ENCODE measurements around the gene IGFL2. TPM values are rescaled to one million over a fixed set of nuclear protein-coding genes. Genes with fewer than 3 reads are reported as not detected.

IGFL2 gene
- total RNA-seq, 1 donor from 2014 or later = not detected

- H3K36me3 ChIP-seq (ENCODE audit: control insufficient read depth in 3 of 3, insufficient read depth in 3 of 3, low read length in 3 of 3) = no peaks in the 10 kb centered on the region
- H3K4me1 ChIP-seq (ENCODE audit: control insufficient read depth in 3 of 3, insufficient read depth in 3 of 3, low read length in 3 of 3) = no peaks in the 10 kb centered on the region
- no peak overlapping the region for H3K9ac ChIP-seq (ENCODE audit: low read depth in 1 of 3, low read length in 3 of 3)
- no peak overlapping the region for H3K27ac ChIP-seq (ENCODE audit: low read depth, low read length)
- H3K9me3 ChIP-seq (ENCODE audit: control insufficient read depth in 3 of 3, low read length in 3 of 3) = no peaks in the 10 kb centered on the region
- peaks cover 9 to 27% (median 9%) of the 10 kb centered on the region in 3 donors for H3K27me3 ChIP-seq (ENCODE audit: control insufficient read depth in 3 of 3, insufficient read depth in 3 of 3, low read length in 3 of 3)
- no peak overlapping the region for H3K4me3 ChIP-seq (ENCODE audit: low read length in 3 of 3)
Measured at GRCh38 chr19:46196410-46197124, 48.5 kb downstream of the IGFL2 start.

- H3K27me3 ChIP-seq (ENCODE audit: control insufficient read depth in 3 of 3, insufficient read depth in 3 of 3, low read length in 3 of 3) = peaks cover 9 to 27% (median 9%) of the 10 kb centered on the region in 3 donors
- H3K36me3 ChIP-seq (ENCODE audit: control insufficient read depth in 3 of 3, insufficient read depth in 3 of 3, low read length in 3 of 3) = no peaks in the 10 kb centered on the region
Measured at GRCh38 chr19:46197314-46198070, 49.5 kb downstream of the IGFL2 start.

GRCh38 chr19:46198756-46199155 lies 50.7 kb downstream of the IGFL2 start:
- Histone ChIP-seq H3K4me3 (ENCODE audit: low read length in 3 of 3) (no peak overlapping the region), H3K4me1 (ENCODE audit: control insufficient read depth in 3 of 3, insufficient read depth in 3 of 3, low read length in 3 of 3) (no peaks in the 10 kb centered on the region), H3K36me3 (ENCODE audit: control insufficient read depth in 3 of 3, insufficient read depth in 3 of 3, low read length in 3 of 3) (no peaks in the 10 kb centered on the region), H3K27me3 (ENCODE audit: control insufficient read depth in 3 of 3, insufficient read depth in 3 of 3, low read length in 3 of 3) (peaks cover 9 to 27% (median 9%) of the 10 kb centered on the region in 3 donors), H3K9me3 (ENCODE audit: control insufficient read depth in 3 of 3, low read length in 3 of 3) (no peaks in the 10 kb centered on the region), H3K27ac (ENCODE audit: low read depth, low read length) (no peak overlapping the region), H3K9ac (ENCODE audit: low read depth in 1 of 3, low read length in 3 of 3) (no peak overlapping the region)

More at GRCh38 chr19:46197314-46198070, 49.5 kb downstream of the IGFL2 start:
- H3K4me1 ChIP-seq (ENCODE audit: control insufficient read depth in 3 of 3, insufficient read depth in 3 of 3, low read length in 3 of 3) = no peaks in the 10 kb centered on the region
- no peaks in the 10 kb centered on the region for H3K9me3 ChIP-seq (ENCODE audit: control insufficient read depth in 3 of 3, low read length in 3 of 3)
- H3K27ac ChIP-seq (ENCODE audit: low read depth, low read length) = no peak overlapping the region
- H3K4me3 ChIP-seq (ENCODE audit: low read length in 3 of 3) = no peak overlapping the region
- no peak overlapping the region for H3K9ac ChIP-seq (ENCODE audit: low read depth in 1 of 3, low read length in 3 of 3)

- Histone ChIP-seq H3K27ac (ENCODE audit: low read depth, low read length) (no peak overlapping the region), H3K36me3 (ENCODE audit: control insufficient read depth in 3 of 3, insufficient read depth in 3 of 3, low read length in 3 of 3) (no peaks in the 10 kb centered on the region), H3K9me3 (ENCODE audit: control insufficient read depth in 3 of 3, low read length in 3 of 3) (no peaks in the 10 kb centered on the region), H3K4me1 (ENCODE audit: control insufficient read depth in 3 of 3, insufficient read depth in 3 of 3, low read length in 3 of 3) (peaks cover 8 to 16% (median 11%) of the 10 kb centered on the region in 3 donors), H3K27me3 (ENCODE audit: control insufficient read depth in 3 of 3, insufficient read depth in 3 of 3, low read length in 3 of 3) (peaks cover 3 to 16% (median 6%) of the 10 kb centered on the region in 3 donors), H3K9ac (ENCODE audit: low read depth in 1 of 3, low read length in 3 of 3) (no peak overlapping the region), H3K4me3 (ENCODE audit: low read length in 3 of 3) (no peak overlapping the region)
Measured at GRCh38 chr19:46201454-46202310, 53.6 kb downstream of the IGFL2 start.

GRCh38 chr19:46202426-46202825 lies 54.4 kb downstream of the IGFL2 start:
- no peaks in the 10 kb centered on the region for H3K36me3 ChIP-seq (ENCODE audit: control insufficient read depth in 3 of 3, insufficient read depth in 3 of 3, low read length in 3 of 3)
- H3K4me1 ChIP-seq (ENCODE audit: control insufficient read depth in 3 of 3, insufficient read depth in 3 of 3, low read length in 3 of 3) = peaks cover 9 to 21% (median 14%) of the 10 kb centered on the region in 3 donors
- H3K27ac ChIP-seq (ENCODE audit: low read depth, low read length) = no peak overlapping the region
- no peaks in the 10 kb centered on the region for H3K9me3 ChIP-seq (ENCODE audit: control insufficient read depth in 3 of 3, low read length in 3 of 3)
- no peak overlapping the region for H3K9ac ChIP-seq (ENCODE audit: low read depth in 1 of 3, low read length in 3 of 3)
- H3K4me3 ChIP-seq (ENCODE audit: low read length in 3 of 3) = no peak overlapping the region
- H3K27me3 ChIP-seq (ENCODE audit: control insufficient read depth in 3 of 3, insufficient read depth in 3 of 3, low read length in 3 of 3) = peaks cover 0 to 9% (median 2%) of the 10 kb centered on the region in 3 donors

- H3K9me3 ChIP-seq (ENCODE audit: control insufficient read depth in 3 of 3, low read length in 3 of 3) = no peaks in the 10 kb centered on the region
- H3K36me3 ChIP-seq (ENCODE audit: control insufficient read depth in 3 of 3, insufficient read depth in 3 of 3, low read length in 3 of 3) = no peaks in the 10 kb centered on the region
- H3K9ac ChIP-seq (ENCODE audit: low read depth in 1 of 3, low read length in 3 of 3) = no peak overlapping the region
- peaks cover 9 to 27% (median 14%) of the 10 kb centered on the region in 3 donors for H3K4me1 ChIP-seq (ENCODE audit: control insufficient read depth in 3 of 3, insufficient read depth in 3 of 3, low read length in 3 of 3)
- H3K27ac ChIP-seq (ENCODE audit: low read depth, low read length) = no peak overlapping the region
- no peak overlapping the region for H3K4me3 ChIP-seq (ENCODE audit: low read length in 3 of 3)
- H3K27me3 ChIP-seq (ENCODE audit: control insufficient read depth in 3 of 3, insufficient read depth in 3 of 3, low read length in 3 of 3) = peaks cover 0 to 9% (median 2%) of the 10 kb centered on the region in 3 donors
Measured at GRCh38 chr19:46202872-46203860, 55.1 kb downstream of the IGFL2 start.

- Histone ChIP-seq H3K9ac (ENCODE audit: low read depth in 1 of 3, low read length in 3 of 3) (no peak overlapping the region), H3K27ac (ENCODE audit: low read depth, low read length) (no peak overlapping the region), H3K27me3 (ENCODE audit: control insufficient read depth in 3 of 3, insufficient read depth in 3 of 3, low read length in 3 of 3) (peaks cover 0 to 12% (median 2%) of the 10 kb centered on the region in 3 donors), H3K4me1 (ENCODE audit: control insufficient read depth in 3 of 3, insufficient read depth in 3 of 3, low read length in 3 of 3) (peaks cover 9 to 29% (median 14%) of the 10 kb centered on the region in 3 donors), H3K4me3 (ENCODE audit: low read length in 3 of 3) (no peak overlapping the region), H3K36me3 (ENCODE audit: control insufficient read depth in 3 of 3, insufficient read depth in 3 of 3, low read length in 3 of 3) (no peaks in the 10 kb centered on the region), H3K9me3 (ENCODE audit: control insufficient read depth in 3 of 3, low read length in 3 of 3) (no peaks in the 10 kb centered on the region)
Measured at GRCh38 chr19:46204008-46204407, 56.0 kb downstream of the IGFL2 start.

GRCh38 chr19:46205183-46205984 lies 57.3 kb downstream of the IGFL2 start:
- no peaks in the 10 kb centered on the region for H3K9me3 ChIP-seq (ENCODE audit: control insufficient read depth in 3 of 3, low read length in 3 of 3)
- no peak overlapping the region for H3K4me3 ChIP-seq (ENCODE audit: low read length in 3 of 3)
- H3K9ac ChIP-seq (ENCODE audit: low read depth in 1 of 3, low read length in 3 of 3) = no peak overlapping the region
- H3K27ac ChIP-seq (ENCODE audit: low read depth, low read length) = no peak overlapping the region
- peaks cover 0 to 12% (median 2%) of the 10 kb centered on the region in 3 donors for H3K27me3 ChIP-seq (ENCODE audit: control insufficient read depth in 3 of 3, insufficient read depth in 3 of 3, low read length in 3 of 3)
- peaks cover 9 to 42% (median 14%) of the 10 kb centered on the region in 3 donors for H3K4me1 ChIP-seq (ENCODE audit: control insufficient read depth in 3 of 3, insufficient read depth in 3 of 3, low read length in 3 of 3)
- H3K36me3 ChIP-seq (ENCODE audit: control insufficient read depth in 3 of 3, insufficient read depth in 3 of 3, low read length in 3 of 3) = no peaks in the 10 kb centered on the region
